Measurements from ENCODE around the gene AADACL4. TPM values are rescaled to one million over a fixed set of nuclear protein-coding genes. Genes with fewer than 3 reads are reported as not detected.
A peak's percentile ranks its signal among the peaks of the same experiment; 100 is the strongest.

Gene AADACL4
- total and polyA plus RNA-seq, 9 of the 15 experiments (the other 6 are each of a cell fraction or from before 2014, with no cell fraction given): not detected

- no peak for TF ChIP-seq MAX (CRISPR knock-in tag; IDR thresholded peaks at IDR 0.05)
- TF ChIP-seq EP300 (IDR thresholded peaks at IDR 0.05; ENCODE audit: low read length): peak; percentile 14; the same call in 1 of the 2 replicates
- no peak for TF ChIP-seq ZNF511 (CRISPR knock-in tag; IDR thresholded peaks at IDR 0.05)
- TF ChIP-seq SP2 (IDR thresholded peaks at IDR 0.05; ENCODE audit: extremely low read depth, low read depth, low read length, poor library complexity, severe bottlenecking): no peak
- no peak for TF ChIP-seq SNAPC5 (CRISPR knock-in tag; IDR thresholded peaks at IDR 0.05)
- peak in 1 of 2 experiments; percentile 41; a peak in 2 of 4 replicates for TF ChIP-seq SRF (CRISPR knock-in tag; IDR thresholded peaks at IDR 0.05)
- TF ChIP-seq ZNF311 (CRISPR knock-in tag; IDR thresholded peaks at IDR 0.05): no peak
- no peak for TF ChIP-seq PHF20 (IDR thresholded peaks at IDR 0.05; ENCODE audit: partially characterized antibody)
- 0 out of 2 replicates have a peak, but pooled peaks have one; percentile 7 for TF ChIP-seq FOXP1 (CRISPR knock-in tag; IDR thresholded peaks at IDR 0.05)
- peak; percentile 45; the same call in 1 of the 2 replicates for TF ChIP-seq RB1 (IDR thresholded peaks at IDR 0.05; ENCODE audit: low read depth)
- TF ChIP-seq ZNF316 (IDR thresholded peaks at IDR 0.05): no peak
- TF ChIP-seq TAL1 (IDR thresholded peaks at IDR 0.05): no peak
- no peak for TF ChIP-seq SMARCC2 (IDR thresholded peaks at IDR 0.05; ENCODE audit: low read depth)
- no peak for TF ChIP-seq NR3C1 (CRISPR knock-in tag; IDR thresholded peaks at IDR 0.05)
- TF ChIP-seq MYC (IDR thresholded peaks at IDR 0.05; ENCODE audit: low read depth, low read length): no peak; the same call in 1 of the 2 replicates
- no peak for TF ChIP-seq MYC (CRISPR knock-in tag; IDR thresholded peaks at IDR 0.05; ENCODE audit: borderline replicate concordance, low read depth)
- no peak for TF ChIP-seq ZHX1 (conservative IDR thresholded peaks at IDR 0.05; ENCODE audit: low read length)
- 0 out of 2 replicates have a peak, but pooled peaks have one; percentile 14 for TF ChIP-seq KDM2B (CRISPR knock-in tag; IDR thresholded peaks at IDR 0.05)
- TF ChIP-seq SFPQ (IDR thresholded peaks at IDR 0.05; ENCODE audit: low read depth, low read length): no peak
- no peak for TF ChIP-seq KLF1 (tag; IDR thresholded peaks at IDR 0.05)
- no peak for TF ChIP-seq SPI1 (IDR thresholded peaks at IDR 0.05; ENCODE audit: borderline replicate concordance, low read depth, low read length)
These were observed 25.8 kb upstream of the AADACL4 start, which contains the start of gene DHRS3 (continued) for GRCh38 chr1:12617901-12618660.

All from K562 (cell line).